Activated CD8-positive, alpha-beta memory T cell treated with anti-CD3 and anti-CD28 coated beads for 4 hours (primary cell): ENCODE results near the gene CEACAM6.
A peak's percentile ranks its signal among the peaks of the same experiment; 100 is the strongest.
"Not testable (repeated sequence)": the region's sequence is repeated elsewhere in the genome, so short reads cannot be mapped to it uniquely, and the experiment has no call there.

Source experiments
- DNase-seq, 2 donors: peaks; one replicate each; pipeline ENCODE4 v3.0.0-alpha.2; 2020; ENCODE audit warnings: low read depth in 2 of 2

The CEACAM6 gene

GRCh38 chr19:41746593-41747227 is 8.6 kb upstream of the CEACAM6 start:
- peak; percentile 9 to 10 for DNase-seq

GRCh38 chr19:41748012-41748411 is 7.3 kb upstream of the CEACAM6 start:
- DNase-seq: no peak

- not testable (repeated sequence) for DNase-seq
Observed at GRCh38 chr19:41750248-41751134, 4.8 kb upstream of the CEACAM6 start.

GRCh38 chr19:41753159-41753558 is 2.2 kb upstream of the CEACAM6 start:
- peak; percentile 38 to 50 for DNase-seq

- peak; percentile 41 to 49 for DNase-seq
Observed at GRCh38 chr19:41753936-41754529, 1.3 kb upstream of the CEACAM6 start.

GRCh38 chr19:41758846-41759245 is 3.5 kb downstream of the CEACAM6 start:
- DNase-seq: no peak

- DNase-seq: no peak
Observed at GRCh38 chr19:41767115-41767514, 11.8 kb downstream of the CEACAM6 start.

- DNase-seq: not testable (repeated sequence)
Observed at GRCh38 chr19:41768105-41768504, 12.8 kb downstream of the CEACAM6 start.

- no peak for DNase-seq
Observed at GRCh38 chr19:41769608-41770007, 14.3 kb downstream of the CEACAM6 start.

GRCh38 chr19:41771410-41771809 is 16.1 kb downstream of the CEACAM6 start:
- no peak for DNase-seq

GRCh38 chr19:41774515-41774980 is 19.2 kb downstream of the CEACAM6 start:
- DNase-seq: peak in 1 of 2 donors; percentile 24

GRCh38 chr19:41776700-41777099 is 21.4 kb downstream of the CEACAM6 start:
- no peak for DNase-seq

GRCh38 chr19:41783612-41784011 is 28.3 kb downstream of the CEACAM6 start:
- DNase-seq: no peak

GRCh38 chr19:41784312-41784711 is 29.0 kb downstream of the CEACAM6 start:
- DNase-seq: no peak

- no peak for DNase-seq
Observed at GRCh38 chr19:41784743-41785142, 29.4 kb downstream of the CEACAM6 start.

GRCh38 chr19:41785653-41786052 is 30.3 kb downstream of the CEACAM6 start:
- peak; percentile 40 to 54 for DNase-seq

GRCh38 chr19:41787055-41787454 is 31.7 kb downstream of the CEACAM6 start:
- DNase-seq: no peak

- not testable (repeated sequence) for DNase-seq
Observed at GRCh38 chr19:41788518-41788917, 33.2 kb downstream of the CEACAM6 start.

GRCh38 chr19:41789053-41789452 is 33.7 kb downstream of the CEACAM6 start:
- not testable (repeated sequence) for DNase-seq

GRCh38 chr19:41792513-41793413 is 37.4 kb downstream of the CEACAM6 start:
- DNase-seq: peak in 1 of 2 donors; percentile 30

- DNase-seq: no peak
Observed at GRCh38 chr19:41793414-41793727, 38.0 kb downstream of the CEACAM6 start.
